ENCODE data around the gene NTM.

DNA sequence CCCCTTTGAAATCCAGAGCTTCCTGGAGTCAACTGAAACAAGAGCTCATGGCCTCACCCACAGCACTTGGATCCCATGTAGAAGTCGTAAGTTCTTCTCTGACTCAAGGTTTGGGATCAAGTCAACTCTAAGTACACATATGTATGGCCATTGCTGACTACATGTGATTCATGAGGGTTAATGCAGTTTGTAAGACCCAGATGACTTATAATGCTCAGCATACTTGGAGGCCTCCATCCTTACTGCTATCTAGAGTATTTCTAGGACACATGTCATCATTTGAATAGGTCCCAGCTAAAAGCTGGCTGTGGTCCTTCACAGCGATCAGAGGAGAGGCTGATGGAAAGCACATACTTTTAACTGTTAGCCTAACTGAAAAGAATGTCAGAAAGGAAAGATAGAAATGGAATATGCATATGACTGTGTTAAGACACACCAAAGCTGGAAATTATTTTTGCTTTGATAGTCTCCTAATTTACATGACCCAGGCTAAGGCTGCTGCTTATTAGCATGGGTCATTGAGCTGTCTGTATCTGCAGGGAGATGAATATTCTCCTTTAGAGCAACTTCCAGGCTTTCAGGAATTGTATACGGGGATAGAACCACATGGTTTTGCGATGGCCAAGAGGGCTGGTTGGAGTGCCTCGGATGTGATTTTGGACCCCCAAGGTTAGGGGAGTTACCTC is 76.3 kb downstream of the NTM start:
- TF ChIP-seq, protein P1, sequence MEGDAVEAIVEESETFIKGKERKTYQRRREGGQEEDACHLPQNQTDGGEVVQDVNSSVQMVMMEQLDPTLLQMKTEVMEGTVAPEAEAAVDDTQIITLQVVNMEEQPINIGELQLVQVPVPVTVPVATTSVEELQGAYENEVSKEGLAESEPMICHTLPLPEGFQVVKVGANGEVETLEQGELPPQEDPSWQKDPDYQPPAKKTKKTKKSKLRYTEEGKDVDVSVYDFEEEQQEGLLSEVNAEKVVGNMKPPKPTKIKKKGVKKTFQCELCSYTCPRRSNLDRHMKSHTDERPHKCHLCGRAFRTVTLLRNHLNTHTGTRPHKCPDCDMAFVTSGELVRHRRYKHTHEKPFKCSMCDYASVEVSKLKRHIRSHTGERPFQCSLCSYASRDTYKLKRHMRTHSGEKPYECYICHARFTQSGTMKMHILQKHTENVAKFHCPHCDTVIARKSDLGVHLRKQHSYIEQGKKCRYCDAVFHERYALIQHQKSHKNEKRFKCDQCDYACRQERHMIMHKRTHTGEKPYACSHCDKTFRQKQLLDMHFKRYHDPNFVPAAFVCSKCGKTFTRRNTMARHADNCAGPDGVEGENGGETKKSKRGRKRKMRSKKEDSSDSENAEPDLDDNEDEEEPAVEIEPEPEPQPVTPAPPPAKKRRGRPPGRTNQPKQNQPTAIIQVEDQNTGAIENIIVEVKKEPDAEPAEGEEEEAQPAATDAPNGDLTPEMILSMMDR (IDR thresholded peaks at IDR 0.05 in 2 of 3, conservative IDR thresholded peaks at IDR 0.05 in 1 of 3; ENCODE audit: borderline replicate concordance in 1 of 3, insufficient read depth in 1 of 3, low read depth in 2 of 3, low read length in 2 of 3) = no peak
- TF ChIP-seq POLR2A (IDR thresholded peaks at IDR 0.05; ENCODE audit: borderline replicate concordance, extremely low read depth, insufficient read depth, insufficient read length) = no peak
- no peak for TF ChIP-seq ELF1 (IDR thresholded peaks at IDR 0.05; ENCODE audit: borderline replicate concordance, low read depth)
- no peak for TF ChIP-seq SP1 (IDR thresholded peaks at IDR 0.05; ENCODE audit: low read depth)
- no peak for TF ChIP-seq EZH2 (IDR thresholded peaks at IDR 0.05)
- TF ChIP-seq EGR1 (IDR thresholded peaks at IDR 0.05; ENCODE audit: low read depth) = no peak
- TF ChIP-seq, protein P2, sequence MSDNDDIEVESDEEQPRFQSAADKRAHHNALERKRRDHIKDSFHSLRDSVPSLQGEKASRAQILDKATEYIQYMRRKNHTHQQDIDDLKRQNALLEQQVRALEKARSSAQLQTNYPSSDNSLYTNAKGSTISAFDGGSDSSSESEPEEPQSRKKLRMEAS (IDR thresholded peaks at IDR 0.05) = no peak
- TF ChIP-seq, protein P3, sequence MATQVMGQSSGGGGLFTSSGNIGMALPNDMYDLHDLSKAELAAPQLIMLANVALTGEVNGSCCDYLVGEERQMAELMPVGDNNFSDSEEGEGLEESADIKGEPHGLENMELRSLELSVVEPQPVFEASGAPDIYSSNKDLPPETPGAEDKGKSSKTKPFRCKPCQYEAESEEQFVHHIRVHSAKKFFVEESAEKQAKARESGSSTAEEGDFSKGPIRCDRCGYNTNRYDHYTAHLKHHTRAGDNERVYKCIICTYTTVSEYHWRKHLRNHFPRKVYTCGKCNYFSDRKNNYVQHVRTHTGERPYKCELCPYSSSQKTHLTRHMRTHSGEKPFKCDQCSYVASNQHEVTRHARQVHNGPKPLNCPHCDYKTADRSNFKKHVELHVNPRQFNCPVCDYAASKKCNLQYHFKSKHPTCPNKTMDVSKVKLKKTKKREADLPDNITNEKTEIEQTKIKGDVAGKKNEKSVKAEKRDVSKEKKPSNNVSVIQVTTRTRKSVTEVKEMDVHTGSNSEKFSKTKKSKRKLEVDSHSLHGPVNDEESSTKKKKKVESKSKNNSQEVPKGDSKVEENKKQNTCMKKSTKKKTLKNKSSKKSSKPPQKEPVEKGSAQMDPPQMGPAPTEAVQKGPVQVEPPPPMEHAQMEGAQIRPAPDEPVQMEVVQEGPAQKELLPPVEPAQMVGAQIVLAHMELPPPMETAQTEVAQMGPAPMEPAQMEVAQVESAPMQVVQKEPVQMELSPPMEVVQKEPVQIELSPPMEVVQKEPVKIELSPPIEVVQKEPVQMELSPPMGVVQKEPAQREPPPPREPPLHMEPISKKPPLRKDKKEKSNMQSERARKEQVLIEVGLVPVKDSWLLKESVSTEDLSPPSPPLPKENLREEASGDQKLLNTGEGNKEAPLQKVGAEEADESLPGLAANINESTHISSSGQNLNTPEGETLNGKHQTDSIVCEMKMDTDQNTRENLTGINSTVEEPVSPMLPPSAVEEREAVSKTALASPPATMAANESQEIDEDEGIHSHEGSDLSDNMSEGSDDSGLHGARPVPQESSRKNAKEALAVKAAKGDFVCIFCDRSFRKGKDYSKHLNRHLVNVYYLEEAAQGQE (IDR thresholded peaks at IDR 0.05; ENCODE audit: low read depth) = no peak
- no peak for TF ChIP-seq EZH2phosphoT487 (IDR thresholded peaks at IDR 0.05; ENCODE audit: borderline replicate concordance)
- TF ChIP-seq POLR2AphosphoS5 (IDR thresholded peaks at IDR 0.05; ENCODE audit: low read depth, low read length) = no peak
- TF ChIP-seq, protein P4, sequence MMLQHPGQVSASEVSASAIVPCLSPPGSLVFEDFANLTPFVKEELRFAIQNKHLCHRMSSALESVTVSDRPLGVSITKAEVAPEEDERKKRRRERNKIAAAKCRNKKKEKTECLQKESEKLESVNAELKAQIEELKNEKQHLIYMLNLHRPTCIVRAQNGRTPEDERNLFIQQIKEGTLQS (IDR thresholded peaks at IDR 0.05) = no peak
- TF ChIP-seq RAD21 (IDR thresholded peaks at IDR 0.05; ENCODE audit: low read depth) = no peak

Data from HCT116 (cell line).